Stimulated activated CD8-positive, alpha-beta memory T cell treated with anti-CD3 and anti-CD28 coated beads, Interleukin-7, amount 100 ng/mL, for 24 hours (primary cell): ENCODE results near the gene TTLL9.
A peak's percentile ranks its signal among the peaks of the same experiment; 100 is the strongest.

Experiments used
- DNase-seq: peaks from one replicate; pipeline ENCODE4 v3.0.0-alpha.2; 2020; ENCODE audit warnings: low read depth

TTLL9 gene

GRCh38 chr20:31949877-31950646 is 79.6 kb downstream of the TTLL9 start:
- no peak for DNase-seq

DNA sequence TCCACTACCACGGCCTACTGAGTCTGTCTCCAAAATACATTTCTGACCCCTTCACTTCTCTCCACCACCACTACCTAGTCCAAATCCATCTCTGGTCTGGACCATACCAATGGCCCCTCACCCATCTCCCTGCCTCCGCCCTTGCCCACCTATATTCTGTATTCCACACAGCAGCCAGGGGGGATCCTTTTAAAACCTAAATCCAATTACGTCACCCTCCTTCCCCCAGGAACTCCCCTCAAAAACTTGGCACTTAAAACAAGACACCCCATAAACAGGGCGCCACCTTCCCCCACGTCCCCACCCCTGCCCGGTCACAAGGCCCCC is 80.7 kb downstream of the TTLL9 start:
- no peak for DNase-seq

DNA sequence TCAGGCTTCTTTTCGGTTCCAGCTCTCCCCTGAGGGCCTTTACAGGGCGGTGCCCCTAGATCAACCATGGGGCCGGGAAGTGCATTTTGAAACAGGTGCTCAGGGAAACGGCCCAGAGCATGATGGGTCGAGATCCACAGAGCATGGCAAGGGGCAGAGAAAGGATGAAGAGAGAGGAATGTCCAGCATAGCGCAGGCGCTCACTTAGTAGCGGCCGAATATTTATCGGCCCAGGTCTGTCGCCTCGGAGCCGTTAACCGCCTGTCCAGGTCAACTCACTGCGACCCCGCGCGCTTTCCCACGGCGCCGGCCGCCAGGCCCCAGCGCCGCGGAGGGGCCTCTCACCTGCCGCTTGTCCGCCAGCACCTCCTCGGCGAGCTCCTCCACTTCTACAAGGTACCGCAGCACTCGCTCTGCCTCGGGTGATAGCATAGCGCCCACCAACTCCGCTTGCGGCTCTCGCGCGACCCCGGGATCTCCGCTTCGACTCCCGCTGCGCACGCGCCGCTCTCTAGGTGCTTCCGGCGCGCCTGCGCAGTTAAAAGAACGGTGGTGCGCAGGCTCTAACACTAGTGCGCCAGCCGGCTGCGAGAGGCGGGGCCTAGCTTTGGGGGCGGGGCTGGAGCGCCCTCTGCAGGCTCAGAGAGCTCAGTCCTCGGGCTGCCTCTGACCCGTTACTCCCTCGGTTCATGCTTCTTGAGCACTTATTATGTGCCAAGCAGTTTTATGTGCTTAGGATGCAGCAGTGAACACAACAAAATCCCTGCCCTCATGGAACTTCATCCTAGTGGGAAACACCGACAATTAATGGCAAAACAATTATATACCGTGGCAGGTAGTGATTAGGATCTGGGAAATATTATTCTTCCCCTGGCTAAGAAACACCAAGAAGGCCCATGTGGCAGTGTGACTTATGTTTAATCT is 81.4 kb downstream of the TTLL9 start, which contains the start of gene PDRG1:
PDRG1 (minus strand) TSS at position 517 of the 924 bp plus-strand sequence; CDS start at position 432, 85 bp downstream.
- DNase-seq, result peak; percentile 94

GRCh38 chr20:31953556-31954148 is 83.2 kb downstream of the TTLL9 start:
- DNase-seq, result no peak

GRCh38 chr20:31954500-31954899 is 84.1 kb downstream of the TTLL9 start:
- no peak for DNase-seq

GRCh38 chr20:31956556-31957526 is 86.4 kb downstream of the TTLL9 start:
- DNase-seq, result no peak

- no peak for DNase-seq
Observed at GRCh38 chr20:31962761-31963160, 92.3 kb downstream of the TTLL9 start.

DNA sequence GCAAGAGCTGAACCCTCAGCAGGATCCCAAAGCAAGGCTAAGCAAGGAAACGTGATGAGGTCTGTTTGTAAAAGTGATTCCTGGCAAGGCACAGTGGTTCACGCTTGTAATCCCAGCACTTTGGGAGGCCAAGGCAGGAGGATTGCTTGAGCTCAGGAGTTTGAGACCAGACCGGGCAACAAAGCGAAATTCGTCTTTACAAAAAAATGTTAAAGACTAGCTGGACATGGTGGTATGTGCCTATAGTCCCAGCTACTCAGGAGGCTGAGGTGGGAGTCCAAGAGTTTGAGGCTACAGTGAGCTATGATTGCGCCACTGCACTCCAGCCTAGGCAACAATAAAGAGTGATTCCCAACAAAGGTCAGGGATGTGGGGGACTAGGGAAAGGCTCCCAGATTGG is 93.5 kb downstream of the TTLL9 start:
- DNase-seq, result no peak

DNA sequence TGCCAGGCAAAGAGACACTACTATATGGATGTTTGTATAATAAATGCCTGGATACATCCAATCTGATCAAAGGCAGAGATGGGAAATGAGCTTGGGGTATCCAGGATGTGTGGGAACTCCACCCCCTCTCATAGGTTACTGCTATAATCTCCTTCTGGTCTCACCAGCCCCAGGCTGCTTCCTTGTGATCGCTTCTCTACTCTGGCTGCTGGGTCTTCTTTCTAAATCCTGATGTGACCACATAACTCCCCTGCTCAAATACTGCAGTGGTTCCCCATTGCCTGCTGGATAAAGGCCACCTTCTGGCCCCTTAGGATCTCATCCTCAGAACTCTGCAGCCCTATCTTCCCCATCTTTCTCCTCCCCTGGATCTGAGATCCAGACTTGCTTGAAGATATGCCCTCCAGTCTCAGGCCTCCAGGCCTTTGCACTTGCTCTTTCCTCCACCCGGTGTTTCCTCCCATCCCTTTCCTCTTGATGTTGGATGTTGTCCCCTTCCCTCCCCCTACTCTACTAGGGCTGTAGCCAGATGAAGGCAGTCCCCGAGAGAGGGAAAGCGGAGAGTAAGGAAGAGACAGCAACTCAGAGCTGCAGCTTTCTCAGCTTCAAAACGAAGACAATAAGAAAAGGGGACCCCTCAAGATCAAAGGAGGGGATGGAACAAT is 96.7 kb downstream of the TTLL9 start:
- no peak for DNase-seq

- no peak for DNase-seq
Observed at GRCh38 chr20:31967830-31968249, 97.4 kb downstream of the TTLL9 start, which contains the start of gene XKR7. TSS of gene XKR7 (plus strand) at chr20:31968151. CDS start at chr20:31968176, 25 bp downstream.

DNA sequence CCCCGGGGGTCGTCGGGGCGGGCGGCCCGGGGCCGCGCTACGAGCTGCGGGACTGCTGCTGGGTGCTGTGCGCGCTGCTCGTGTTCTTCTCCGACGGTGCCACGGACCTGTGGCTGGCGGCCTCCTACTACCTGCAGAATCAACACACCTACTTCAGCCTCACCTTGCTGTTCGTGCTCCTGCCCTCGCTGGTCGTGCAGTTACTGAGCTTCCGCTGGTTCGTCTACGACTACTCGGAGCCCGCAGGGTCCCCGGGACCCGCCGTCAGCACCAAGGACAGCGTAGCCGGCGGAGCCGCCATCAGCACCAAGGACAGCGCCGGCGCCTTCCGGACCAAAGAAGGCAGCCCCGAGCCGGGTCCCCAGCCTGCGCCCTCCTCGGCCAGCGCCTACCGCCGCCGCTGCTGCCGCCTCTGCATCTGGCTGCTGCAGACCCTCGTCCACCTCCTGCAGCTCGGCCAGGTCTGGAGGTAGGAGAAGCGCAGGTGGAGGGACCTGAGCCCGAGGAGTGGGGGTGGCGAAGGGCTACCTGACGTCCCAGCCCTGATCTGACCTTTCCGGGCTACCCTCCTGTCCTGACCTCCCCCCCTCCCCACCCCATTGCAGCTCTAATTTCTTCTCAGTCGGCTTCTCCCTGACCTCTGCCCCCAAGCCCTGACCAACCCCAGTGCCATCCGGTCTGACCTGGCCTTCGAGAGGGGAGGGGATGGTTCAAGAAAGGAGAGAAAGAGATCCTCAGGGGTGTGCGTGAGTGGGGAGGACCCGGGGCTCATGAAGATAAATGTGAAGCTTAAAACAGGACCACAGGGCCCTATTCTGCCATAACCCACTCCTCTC is 98.1 kb downstream of the TTLL9 start:
- peak; percentile 66 for DNase-seq

GRCh38 chr20:31969991-31970390 is 99.6 kb downstream of the TTLL9 start:
- DNase-seq, result no peak

DNA sequence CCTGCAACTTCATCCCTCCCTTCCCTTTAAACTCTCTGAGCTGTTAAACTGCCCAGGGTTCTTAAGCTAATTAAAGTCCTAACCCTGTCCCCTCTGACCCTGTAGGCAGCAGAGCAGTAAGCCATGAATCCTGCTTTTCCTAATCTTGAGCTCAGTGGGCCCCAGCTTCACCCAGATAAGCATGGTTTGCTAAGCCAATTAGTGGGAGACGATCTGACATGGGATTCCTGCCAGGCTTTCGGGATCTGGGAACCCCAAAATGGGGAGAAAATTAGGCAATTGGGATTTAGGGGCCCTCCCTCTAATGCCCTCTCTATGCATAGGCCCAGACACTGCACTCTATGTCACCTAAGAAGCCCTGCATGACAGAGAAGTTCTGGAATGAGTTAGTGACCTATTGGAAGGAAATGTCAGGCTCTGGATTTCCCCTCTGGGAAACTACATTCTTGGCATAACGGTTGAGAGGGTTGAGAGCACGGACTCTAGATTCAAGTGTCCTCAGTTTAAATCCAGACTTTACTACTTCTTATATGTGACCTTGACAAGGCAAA is 102.1 kb downstream of the TTLL9 start:
- DNase-seq, result no peak

GRCh38 chr20:31974296-31974695 is 103.9 kb downstream of the TTLL9 start:
- no peak for DNase-seq

DNA sequence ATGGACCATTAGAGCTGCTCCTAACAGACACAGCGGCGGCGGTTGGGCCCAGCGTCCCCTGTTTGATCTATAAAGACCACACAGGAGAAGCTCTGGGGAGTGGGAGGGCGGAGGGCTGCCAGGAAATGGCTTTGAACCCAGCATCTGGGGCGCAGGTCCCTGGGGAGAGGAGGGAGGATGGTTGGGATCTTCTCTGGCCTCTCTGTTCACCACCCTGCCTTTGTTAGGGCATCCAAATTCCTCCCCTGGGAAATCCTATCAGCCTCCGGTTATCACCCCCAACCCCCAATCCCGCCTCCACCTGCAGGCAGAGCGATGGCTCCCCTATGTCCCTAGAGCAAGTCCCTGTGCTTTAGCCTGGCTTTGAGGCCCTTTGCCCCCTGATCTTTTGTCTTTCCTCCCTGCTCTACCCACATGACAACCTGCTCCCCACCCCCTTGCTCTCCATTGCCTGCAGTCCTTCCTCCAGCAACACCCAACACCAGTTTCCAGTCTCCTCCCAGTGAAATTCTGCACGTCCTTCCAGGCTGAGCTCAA is 104.6 kb downstream of the TTLL9 start:
- no peak for DNase-seq

GRCh38 chr20:31975874-31976273 is 105.4 kb downstream of the TTLL9 start:
- DNase-seq, result no peak

DNA sequence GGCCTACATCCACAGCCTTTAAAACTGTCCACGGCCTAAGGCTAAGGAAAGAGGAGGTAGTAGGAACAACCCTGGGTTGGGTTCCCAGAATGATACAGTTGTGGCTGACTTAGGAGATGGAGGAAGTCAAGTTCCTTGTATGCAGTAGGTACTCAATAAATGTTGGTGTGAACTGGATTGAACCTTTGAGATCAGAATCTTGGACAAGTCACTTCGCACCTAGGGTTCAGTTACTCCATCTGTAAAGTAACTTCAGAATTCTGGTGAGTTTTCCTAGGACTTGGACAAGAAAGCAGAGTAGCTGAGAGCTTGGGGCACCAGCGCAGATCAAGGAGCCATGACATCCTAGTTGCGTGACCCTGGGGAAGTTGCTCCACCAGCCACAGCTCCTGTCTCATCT is 106.6 kb downstream of the TTLL9 start:
- no peak for DNase-seq

- DNase-seq, result no peak
Observed at GRCh38 chr20:31979713-31980426, 109.4 kb downstream of the TTLL9 start.

- no peak for DNase-seq
Observed at GRCh38 chr20:31981784-31982183, 111.3 kb downstream of the TTLL9 start.
